ENCODE results near the gene MICU1.

The MICU1 gene

DNA sequence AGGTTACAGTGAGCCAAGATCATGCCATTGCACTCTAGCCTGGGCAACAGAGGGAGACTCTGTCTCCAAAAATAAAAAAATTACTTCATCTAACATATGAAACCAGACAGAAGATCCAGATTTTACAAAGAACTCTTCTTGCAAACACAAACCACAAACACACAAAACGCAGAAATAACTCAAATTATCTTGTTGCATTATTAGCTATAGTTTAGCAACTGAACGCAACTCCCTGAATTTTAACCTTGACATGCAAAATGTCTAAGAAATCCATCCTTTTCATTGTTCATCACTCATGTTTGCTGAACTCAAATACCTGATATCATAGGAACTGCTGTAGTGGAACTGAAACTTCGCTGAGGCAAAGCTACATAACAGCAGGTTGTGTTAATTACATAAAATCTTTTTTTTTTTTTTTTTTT is 64.1 kb downstream of the MICU1 start:
- TF ChIP-seq SNAI2 (CRISPR knock-in tag; IDR thresholded peaks at IDR 0.05) (no peak), GLIS3 (CRISPR knock-in tag; IDR thresholded peaks at IDR 0.05) (no peak), ISL1 (CRISPR knock-in tag; IDR thresholded peaks at IDR 0.05) (no peak), TOX (CRISPR knock-in tag; IDR thresholded peaks at IDR 0.05; ENCODE audit: borderline replicate concordance) (no peak), ESRRG (CRISPR knock-in tag; IDR thresholded peaks at IDR 0.05) (no peak), TCF4 (CRISPR knock-in tag; IDR thresholded peaks at IDR 0.05; ENCODE audit: borderline replicate concordance) (no peak), ZNF565 (CRISPR knock-in tag; conservative IDR thresholded peaks at IDR 0.05; ENCODE audit: low read depth) (no peak), ZNF70 (CRISPR knock-in tag; IDR thresholded peaks at IDR 0.05) (no peak), CSDC2 (CRISPR knock-in tag; IDR thresholded peaks at IDR 0.05) (no peak), ZC3H10 (CRISPR knock-in tag; IDR thresholded peaks at IDR 0.05) (no peak), RARB (CRISPR knock-in tag; IDR thresholded peaks at IDR 0.05) (no peak), ZFP3 (CRISPR knock-in tag; IDR thresholded peaks at IDR 0.05) (no peak), PPARA (CRISPR knock-in tag; IDR thresholded peaks at IDR 0.05; ENCODE audit: borderline replicate concordance) (no peak), ARNTL (CRISPR knock-in tag; IDR thresholded peaks at IDR 0.05; ENCODE audit: borderline replicate concordance, low read depth) (no peak), BACH2 (CRISPR knock-in tag; IDR thresholded peaks at IDR 0.05; ENCODE audit: borderline replicate concordance) (no peak), ZNF8 (CRISPR knock-in tag; IDR thresholded peaks at IDR 0.05) (no peak), ZFP30 (CRISPR knock-in tag; IDR thresholded peaks at IDR 0.05) (no peak)
- TF ChIP-seq, protein P1, sequence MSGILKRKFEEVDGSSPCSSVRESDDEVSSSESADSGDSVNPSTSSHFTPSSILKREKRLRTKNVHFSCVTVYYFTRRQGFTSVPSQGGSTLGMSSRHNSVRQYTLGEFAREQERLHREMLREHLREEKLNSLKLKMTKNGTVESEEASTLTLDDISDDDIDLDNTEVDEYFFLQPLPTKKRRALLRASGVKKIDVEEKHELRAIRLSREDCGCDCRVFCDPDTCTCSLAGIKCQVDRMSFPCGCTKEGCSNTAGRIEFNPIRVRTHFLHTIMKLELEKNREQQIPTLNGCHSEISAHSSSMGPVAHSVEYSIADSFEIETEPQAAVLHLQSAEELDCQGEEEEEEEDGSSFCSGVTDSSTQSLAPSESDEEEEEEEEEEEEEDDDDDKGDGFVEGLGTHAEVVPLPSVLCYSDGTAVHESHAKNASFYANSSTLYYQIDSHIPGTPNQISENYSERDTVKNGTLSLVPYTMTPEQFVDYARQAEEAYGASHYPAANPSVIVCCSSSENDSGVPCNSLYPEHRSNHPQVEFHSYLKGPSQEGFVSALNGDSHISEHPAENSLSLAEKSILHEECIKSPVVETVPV (CRISPR knock-in tag; IDR thresholded peaks at IDR 0.05): no peak
- TF ChIP-seq, protein P2, sequence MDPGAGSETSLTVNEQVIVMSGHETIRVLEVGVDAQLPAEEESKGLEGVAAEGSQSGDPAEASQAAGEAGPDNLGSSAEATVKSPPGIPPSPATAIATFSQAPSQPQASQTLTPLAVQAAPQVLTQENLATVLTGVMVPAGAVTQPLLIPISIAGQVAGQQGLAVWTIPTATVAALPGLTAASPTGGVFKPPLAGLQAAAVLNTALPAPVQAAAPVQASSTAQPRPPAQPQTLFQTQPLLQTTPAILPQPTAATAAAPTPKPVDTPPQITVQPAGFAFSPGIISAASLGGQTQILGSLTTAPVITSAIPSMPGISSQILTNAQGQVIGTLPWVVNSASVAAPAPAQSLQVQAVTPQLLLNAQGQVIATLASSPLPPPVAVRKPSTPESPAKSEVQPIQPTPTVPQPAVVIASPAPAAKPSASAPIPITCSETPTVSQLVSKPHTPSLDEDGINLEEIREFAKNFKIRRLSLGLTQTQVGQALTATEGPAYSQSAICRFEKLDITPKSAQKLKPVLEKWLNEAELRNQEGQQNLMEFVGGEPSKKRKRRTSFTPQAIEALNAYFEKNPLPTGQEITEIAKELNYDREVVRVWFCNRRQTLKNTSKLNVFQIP (CRISPR knock-in tag; IDR thresholded peaks at IDR 0.05; ENCODE audit: borderline replicate concordance, low read depth): no peak
- TF ChIP-seq, protein P3, sequence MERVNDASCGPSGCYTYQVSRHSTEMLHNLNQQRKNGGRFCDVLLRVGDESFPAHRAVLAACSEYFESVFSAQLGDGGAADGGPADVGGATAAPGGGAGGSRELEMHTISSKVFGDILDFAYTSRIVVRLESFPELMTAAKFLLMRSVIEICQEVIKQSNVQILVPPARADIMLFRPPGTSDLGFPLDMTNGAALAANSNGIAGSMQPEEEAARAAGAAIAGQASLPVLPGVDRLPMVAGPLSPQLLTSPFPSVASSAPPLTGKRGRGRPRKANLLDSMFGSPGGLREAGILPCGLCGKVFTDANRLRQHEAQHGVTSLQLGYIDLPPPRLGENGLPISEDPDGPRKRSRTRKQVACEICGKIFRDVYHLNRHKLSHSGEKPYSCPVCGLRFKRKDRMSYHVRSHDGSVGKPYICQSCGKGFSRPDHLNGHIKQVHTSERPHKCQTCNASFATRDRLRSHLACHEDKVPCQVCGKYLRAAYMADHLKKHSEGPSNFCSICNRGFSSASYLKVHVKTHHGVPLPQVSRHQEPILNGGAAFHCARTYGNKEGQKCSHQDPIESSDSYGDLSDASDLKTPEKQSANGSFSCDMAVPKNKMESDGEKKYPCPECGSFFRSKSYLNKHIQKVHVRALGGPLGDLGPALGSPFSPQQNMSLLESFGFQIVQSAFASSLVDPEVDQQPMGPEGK (CRISPR knock-in tag; IDR thresholded peaks at IDR 0.05; ENCODE audit: borderline replicate concordance): no peak
- ATAC-seq: no peak

DNA sequence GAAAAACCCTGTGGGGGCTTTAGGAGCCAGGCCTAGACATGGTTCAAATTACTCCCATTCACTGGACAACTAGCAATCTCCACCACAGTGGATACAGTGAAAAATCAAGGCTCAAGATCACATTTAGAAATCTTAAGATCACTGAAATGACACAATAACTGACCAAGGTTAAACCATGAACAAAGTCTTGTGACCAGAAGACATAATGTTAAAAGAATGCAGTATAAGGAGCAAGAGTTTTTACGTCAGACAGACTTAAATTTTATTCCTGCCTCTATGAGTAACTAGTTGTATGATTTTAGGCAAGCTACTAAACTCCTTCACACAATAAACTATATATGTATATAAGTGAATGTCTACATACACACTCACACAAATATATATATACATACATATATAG is 68.5 kb downstream of the MICU1 start:
- ATAC-seq: no peak
- no peak for TF ChIP-seq BACH2 (CRISPR knock-in tag; IDR thresholded peaks at IDR 0.05; ENCODE audit: borderline replicate concordance)
- TF ChIP-seq, protein P2 (CRISPR knock-in tag; IDR thresholded peaks at IDR 0.05; ENCODE audit: borderline replicate concordance, low read depth): no peak
- TF ChIP-seq ESRRG (CRISPR knock-in tag; IDR thresholded peaks at IDR 0.05): no peak
- TF ChIP-seq TCF4 (CRISPR knock-in tag; IDR thresholded peaks at IDR 0.05; ENCODE audit: borderline replicate concordance): no peak
- no peak for TF ChIP-seq OSR1 (CRISPR knock-in tag; IDR thresholded peaks at IDR 0.05)
- no peak for TF ChIP-seq ZFP3 (CRISPR knock-in tag; IDR thresholded peaks at IDR 0.05)
- no peak for TF ChIP-seq ZNF565 (CRISPR knock-in tag; conservative IDR thresholded peaks at IDR 0.05; ENCODE audit: low read depth)
- TF ChIP-seq ARNTL (CRISPR knock-in tag; IDR thresholded peaks at IDR 0.05; ENCODE audit: borderline replicate concordance, low read depth): no peak
- TF ChIP-seq ISL1 (CRISPR knock-in tag; IDR thresholded peaks at IDR 0.05): no peak
- TF ChIP-seq, protein P3 (CRISPR knock-in tag; IDR thresholded peaks at IDR 0.05; ENCODE audit: borderline replicate concordance): no peak
- no peak for TF ChIP-seq ZNF70 (CRISPR knock-in tag; IDR thresholded peaks at IDR 0.05)
- no peak for TF ChIP-seq GLIS3 (CRISPR knock-in tag; IDR thresholded peaks at IDR 0.05)
- no peak for TF ChIP-seq CSDC2 (CRISPR knock-in tag; IDR thresholded peaks at IDR 0.05)
- TF ChIP-seq PPARA (CRISPR knock-in tag; IDR thresholded peaks at IDR 0.05; ENCODE audit: borderline replicate concordance): no peak
- TF ChIP-seq, protein P1 (CRISPR knock-in tag; IDR thresholded peaks at IDR 0.05): no peak
- no peak for TF ChIP-seq ZFP30 (CRISPR knock-in tag; IDR thresholded peaks at IDR 0.05)
- TF ChIP-seq ZNF8 (CRISPR knock-in tag; IDR thresholded peaks at IDR 0.05): no peak
- no peak for TF ChIP-seq ZC3H10 (CRISPR knock-in tag; IDR thresholded peaks at IDR 0.05)
- TF ChIP-seq RARB (CRISPR knock-in tag; IDR thresholded peaks at IDR 0.05): no peak
- TF ChIP-seq, protein P4, sequence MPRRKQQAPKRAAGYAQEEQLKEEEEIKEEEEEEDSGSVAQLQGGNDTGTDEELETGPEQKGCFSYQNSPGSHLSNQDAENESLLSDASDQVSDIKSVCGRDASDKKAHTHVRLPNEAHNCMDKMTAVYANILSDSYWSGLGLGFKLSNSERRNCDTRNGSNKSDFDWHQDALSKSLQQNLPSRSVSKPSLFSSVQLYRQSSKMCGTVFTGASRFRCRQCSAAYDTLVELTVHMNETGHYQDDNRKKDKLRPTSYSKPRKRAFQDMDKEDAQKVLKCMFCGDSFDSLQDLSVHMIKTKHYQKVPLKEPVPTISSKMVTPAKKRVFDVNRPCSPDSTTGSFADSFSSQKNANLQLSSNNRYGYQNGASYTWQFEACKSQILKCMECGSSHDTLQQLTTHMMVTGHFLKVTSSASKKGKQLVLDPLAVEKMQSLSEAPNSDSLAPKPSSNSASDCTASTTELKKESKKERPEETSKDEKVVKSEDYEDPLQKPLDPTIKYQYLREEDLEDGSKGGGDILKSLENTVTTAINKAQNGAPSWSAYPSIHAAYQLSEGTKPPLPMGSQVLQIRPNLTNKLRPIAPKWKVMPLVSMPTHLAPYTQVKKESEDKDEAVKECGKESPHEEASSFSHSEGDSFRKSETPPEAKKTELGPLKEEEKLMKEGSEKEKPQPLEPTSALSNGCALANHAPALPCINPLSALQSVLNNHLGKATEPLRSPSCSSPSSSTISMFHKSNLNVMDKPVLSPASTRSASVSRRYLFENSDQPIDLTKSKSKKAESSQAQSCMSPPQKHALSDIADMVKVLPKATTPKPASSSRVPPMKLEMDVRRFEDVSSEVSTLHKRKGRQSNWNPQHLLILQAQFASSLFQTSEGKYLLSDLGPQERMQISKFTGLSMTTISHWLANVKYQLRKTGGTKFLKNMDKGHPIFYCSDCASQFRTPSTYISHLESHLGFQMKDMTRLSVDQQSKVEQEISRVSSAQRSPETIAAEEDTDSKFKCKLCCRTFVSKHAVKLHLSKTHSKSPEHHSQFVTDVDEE (CRISPR knock-in tag; IDR thresholded peaks at IDR 0.05): no peak
